HG03097 (cell line): ENCODE measurements around the gene STK39.

ENCODE experiments used
- ATAC-seq: cut with Tn5 transposase; IDR thresholded peaks from one replicate; pipeline ENCODE4 v1.9.1; 2021; ENCODE audit not compliant: unreplicated experiment, low FRiP score

The STK39 gene

GRCh38 chr2:167966937-167967913 is 280.2 kb downstream of the STK39 start:
- ATAC-seq = no peak

- ATAC-seq = no peak
These were observed 281.3 kb downstream of the STK39 start for GRCh38 chr2:167965907-167966761.

GRCh38 chr2:167964650-167965413 is 282.6 kb downstream of the STK39 start:
- ATAC-seq = no peak

- no peak for ATAC-seq
These were observed 283.3 kb downstream of the STK39 start for GRCh38 chr2:167963899-167964649.

- ATAC-seq = no peak
These were observed 284.8 kb downstream of the STK39 start for GRCh38 chr2:167962436-167963226.

- ATAC-seq = no peak
These were observed 285.8 kb downstream of the STK39 start for GRCh38 chr2:167961536-167962048.

GRCh38 chr2:167960089-167960747 is 287.2 kb downstream of the STK39 start:
- no peak for ATAC-seq

- no peak for ATAC-seq
These were observed 289.7 kb downstream of the STK39 start for GRCh38 chr2:167957662-167958061.

- no peak for ATAC-seq
These were observed 292.0 kb downstream of the STK39 start for GRCh38 chr2:167955264-167955906.

GRCh38 chr2:167954495-167954894 is 292.9 kb downstream of the STK39 start:
- ATAC-seq = no peak

- ATAC-seq = no peak
These were observed 293.6 kb downstream of the STK39 start for GRCh38 chr2:167953776-167954175.

GRCh38 chr2:167950571-167950970 is 296.8 kb downstream of the STK39 start:
- no peak for ATAC-seq

- no peak for ATAC-seq
These were observed 301.0 kb downstream of the STK39 start for GRCh38 chr2:167946441-167946841.

- no peak for ATAC-seq
These were observed 301.6 kb downstream of the STK39 start for GRCh38 chr2:167945660-167946368.

GRCh38 chr2:167944825-167945659 is 302.4 kb downstream of the STK39 start:
- no peak for ATAC-seq

- ATAC-seq = no peak
These were observed 303.5 kb downstream of the STK39 start for GRCh38 chr2:167943897-167944296.
